Smooth muscle cell (in vitro differentiated cells): ENCODE measurements around the gene LSM10. TPM values are rescaled to one million over a fixed set of nuclear protein-coding genes. Genes with fewer than 3 reads are reported as not detected.

Experiments used
- DNase-seq: peaks from one replicate; lab custom pipeline; 2025; ENCODE audit not compliant: unreplicated experiment; lab: John Stamatoyannopoulos, UW
- H2AFZ ChIP-seq: fragments of 200-600 bp; sonication (generic); 2 replicates; pipeline ENCODE4 v1.6.0; 2016; ENCODE audit warnings: antibody characterized with exemption, low read depth, mild to moderate bottlenecking
- H3F3A ChIP-seq: fragments of 200-600 bp; sonication (generic); 2 replicates; pipeline ENCODE4 v1.6.0; 2017; ENCODE audit warnings: antibody characterized with exemption, low read depth
- H3K27ac ChIP-seq: fragments of 200-600 bp; sonication (generic); 2 replicates; pipeline ENCODE4 v1.5.1; 2016; ENCODE audit warnings: low read depth, mild to moderate bottlenecking
- H3K27me3 ChIP-seq: fragments of 200-600 bp; sonication (generic); 2 replicates; pipeline ENCODE4 v1.6.1; 2016; ENCODE audit warnings: low read depth, mild to moderate bottlenecking
- H3K36me3 ChIP-seq: fragments of 200-600 bp; sonication (generic); 2 replicates; pipeline ENCODE4 v1.5.1; 2016; ENCODE audit warnings: low read depth
- H3K4me1 ChIP-seq: fragments of 200-600 bp; sonication (generic); 2 replicates; pipeline ENCODE4 v1.5.1; 2016; ENCODE audit warnings: low read depth
- H3K4me2 ChIP-seq: fragments of 200-600 bp; sonication (generic); 2 replicates; pipeline ENCODE4 v1.6.0; 2016; ENCODE audit warnings: mild to moderate bottlenecking
- H3K4me3 ChIP-seq: fragments of 200-600 bp; sonication (generic); 2 replicates; pipeline ENCODE4 v1.5.1; 2016; ENCODE audit warnings: mild to moderate bottlenecking
- H3K79me2 ChIP-seq: fragments of 200-600 bp; sonication (generic); 2 replicates; pipeline ENCODE4 v1.6.0; 2016; ENCODE audit warnings: low read depth, mild to moderate bottlenecking
- H3K9ac ChIP-seq: fragments of 200-600 bp; sonication (generic); 2 replicates; pipeline ENCODE4 v1.6.0; 2016; ENCODE audit warnings: low read depth
- H3K9me3 ChIP-seq: fragments of 200-600 bp; sonication (generic); replicated peaks from 2 replicates; pipeline ENCODE4 v1.5.1; 2016; ENCODE audit warnings: low read depth
- H4K20me1 ChIP-seq: fragments of 200-600 bp; sonication (generic); 2 replicates; pipeline ENCODE4 v1.6.0; 2016; ENCODE audit warnings: low read depth
- CTCF ChIP-seq: fragments of 200-600 bp; sonication (generic); IDR thresholded peaks from 2 replicates; pipeline ENCODE4 v1.5.1; 2017; ENCODE audit warnings: borderline replicate concordance, mild to moderate bottlenecking, antibody characterized with exemption; ENCODE audit not compliant: insufficient read depth, poor library complexity, severe bottlenecking
- WGBS: methylation state at CpG from one replicate; pipeline ENCODE4 v1.1.7; 2016; ENCODE audit warnings: low lambda C conversion rate; 5-methylcytosine and 5-hydroxymethylcytosine counted together
- polyA plus RNA-seq: library from polyadenylated mRNA; unstranded; fragments of >200 nt; fragmentation: Nextera tagmentation; extraction: Ambion mirVana; gene quantifications from 2 replicates; pipeline ENCODE4 v1.2.1, GENCODE V29; 2016
- total RNA-seq: library from RNA; depleted of rRNA; stranded (reverse); fragments of >200 nt; gene quantifications from 2 replicates; pipeline ENCODE4 v1.2.3, GENCODE V29; 2014

Gene LSM10
- total and polyA plus RNA-seq, 2 experiments from 2014 or later, result 12.2 to 72.9 TPM

DNA sequence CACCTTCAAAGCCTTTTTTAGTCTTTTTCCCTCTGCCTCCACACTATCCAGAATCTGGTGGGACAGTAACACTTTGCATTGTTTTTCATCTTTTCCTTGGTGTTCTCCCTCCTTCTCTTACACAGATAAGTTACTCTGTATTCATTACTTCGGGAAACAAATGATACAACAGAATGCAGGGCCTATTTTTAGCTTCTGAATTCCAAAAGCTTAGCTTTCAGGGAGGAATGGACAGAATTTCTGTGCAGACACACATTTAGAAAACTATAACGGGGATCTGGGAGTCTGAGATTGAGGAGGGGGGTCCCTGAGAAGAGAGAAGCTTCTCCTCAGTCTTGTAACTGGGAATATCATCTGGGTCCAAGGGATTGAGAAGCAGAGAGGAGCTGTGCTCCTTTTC lies 8.4 kb downstream of the LSM10 start:
- DNase-seq, result no peak
- Histone ChIP-seq H3K4me2 (no peak overlapping the region), H3K36me3 (no peaks in the 10 kb centered on the region), H3K27ac (peak overlapping the region; percentile 99), H3F3A (peaks cover 21% of the 10 kb centered on the region), H3K9me3 (no peaks in the 10 kb centered on the region), H4K20me1 (peaks cover 10% of the 10 kb centered on the region), H3K9ac (no peak overlapping the region), H3K27me3 (no peaks in the 10 kb centered on the region), H2AFZ (no peak overlapping the region), H3K79me2 (peaks cover 18% of the 10 kb centered on the region), H3K4me3 (no peak overlapping the region), H3K4me1 (peaks cover 22% of the 10 kb centered on the region)
- no peak for TF ChIP-seq CTCF
- 66% methylated on average over 2 of the region's 2 CpGs for WGBS

DNA sequence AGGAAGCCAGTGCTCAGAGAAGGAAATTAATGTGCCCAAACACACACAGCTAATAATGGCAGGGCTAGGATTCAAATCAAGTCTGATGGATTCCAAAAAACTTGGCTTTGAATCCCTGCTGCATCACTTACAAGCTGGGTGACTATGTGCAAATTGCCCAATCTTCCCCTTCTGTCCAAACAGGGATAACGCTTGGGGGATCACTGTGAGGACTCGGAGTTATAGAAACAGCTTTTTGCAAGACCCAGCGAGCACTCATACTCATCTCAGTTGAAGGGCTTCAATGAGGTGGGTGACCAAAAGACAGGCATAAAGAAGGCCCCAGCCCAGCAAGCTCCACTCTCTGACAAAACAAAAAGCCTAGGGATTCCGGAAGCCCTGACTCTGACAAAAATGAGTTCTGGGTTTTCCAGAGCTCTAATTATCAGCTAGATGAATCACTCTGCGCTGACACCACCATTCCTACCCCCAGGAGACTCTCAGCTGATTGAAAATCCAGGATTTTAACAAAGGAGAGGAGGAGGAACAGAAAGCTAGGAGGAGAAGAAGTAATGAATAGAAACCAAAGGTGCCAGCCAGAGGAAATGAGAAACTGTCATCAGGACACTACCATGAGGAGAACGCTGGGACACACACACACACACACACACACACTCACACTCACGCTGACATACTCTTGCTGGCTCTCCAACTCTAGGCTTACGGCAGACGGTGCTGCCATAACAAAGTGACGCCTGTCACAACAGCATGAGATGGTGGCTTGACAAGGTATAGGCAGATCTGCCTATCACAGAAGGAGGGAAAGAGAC lies 10.4 kb downstream of the LSM10 start:
- Histone ChIP-seq H2AFZ (no peak overlapping the region), H3K27me3 (no peaks in the 10 kb centered on the region), H3F3A (peaks cover 21% of the 10 kb centered on the region), H3K4me2 (peak overlapping the region; percentile 75), H3K4me1 (peaks cover 23% of the 10 kb centered on the region), H3K79me2 (peaks cover 32% of the 10 kb centered on the region), H4K20me1 (peaks cover 29% of the 10 kb centered on the region), H3K36me3 (no peaks in the 10 kb centered on the region), H3K27ac (peak overlapping the region; percentile 99), H3K9me3 (no peaks in the 10 kb centered on the region), H3K9ac (peak overlapping the region; percentile 91), H3K4me3 (peak overlapping the region; percentile 25)
- peak; percentile 32 for DNase-seq
- TF ChIP-seq CTCF, result no peak
- WGBS, result 27% methylated on average over 10 of the region's 10 CpGs

- Histone ChIP-seq H4K20me1 (peaks cover 37% of the 10 kb centered on the region), H3K4me1 (peaks cover 23% of the 10 kb centered on the region), H3K4me2 (peak overlapping the region; percentile 89), H3F3A (peaks cover 21% of the 10 kb centered on the region), H3K36me3 (no peaks in the 10 kb centered on the region), H3K4me3 (peak overlapping the region; percentile 79), H3K27ac (peak overlapping the region; percentile 99), H3K9ac (peak overlapping the region; percentile 97), H3K79me2 (peaks cover 40% of the 10 kb centered on the region), H2AFZ (no peak overlapping the region), H3K9me3 (no peaks in the 10 kb centered on the region), H3K27me3 (no peaks in the 10 kb centered on the region)
- 1% methylated on average over 14 of the region's 14 CpGs for WGBS
- no peak for TF ChIP-seq CTCF
- DNase-seq, result peak; percentile 82
Measured at GRCh38 chr1:36386265-36387140, 11.2 kb downstream of the LSM10 start.
